WTC11 (cell line): Measurements from ENCODE around the gene GDAP2. TPM values are rescaled to one million over a fixed set of nuclear protein-coding genes. Genes with fewer than 3 reads are reported as not detected.

ENCODE experiments used
- ATAC-seq: fragments of 200-7000 bp; cut with Tn5 transposase; 2 replicates; pipeline ENCODE4 v1.10.0; 2021; ENCODE audit warnings: mild to moderate bottlenecking, moderate library complexity
- CTCF ChIA-PET: fragments of 300-600 bp; sonication (Branson Sonifier 250); formaldehyde crosslinking; loops from one replicate; lab custom pipeline; 2021; ENCODE audit warnings: antibody characterized with exemption; lab: Charles Lee
- POLR2A ChIA-PET: fragments of 350-600 bp; sonication (Branson Sonifier 250); formaldehyde crosslinking; loops from one replicate; lab custom pipeline; 2021; ENCODE audit warnings: antibody characterized with exemption; lab: Charles Lee
- DNase-seq: peaks from one replicate; pipeline ENCODE4 v3.0.0; 2021; ENCODE audit warnings: low spot score
- H3K27ac Mint-ChIP-seq: 2 replicates; pipeline ENCODE4 v1.8.0; 2021; ENCODE audit warnings: mixed read lengths
- H3K27me3 Mint-ChIP-seq: 2 replicates; pipeline ENCODE4 v1.8.0; 2021; ENCODE audit warnings: low read depth, mild to moderate bottlenecking, moderate library complexity, mixed read lengths
- H3K36me3 Mint-ChIP-seq: 2 replicates; pipeline ENCODE4 v1.8.0; 2021; ENCODE audit warnings: mixed read lengths
- H3K4me1 Mint-ChIP-seq: 2 replicates; pipeline ENCODE4 v1.8.0; 2022; ENCODE audit warnings: mixed read lengths
- H3K4me3 Mint-ChIP-seq: 2 replicates; pipeline ENCODE4 v1.8.0; 2021; ENCODE audit warnings: mild to moderate bottlenecking, moderate library complexity, mixed read lengths
- H3K9me3 Mint-ChIP-seq: 2 replicates; pipeline ENCODE4 v1.8.0; 2021; ENCODE audit warnings: mixed read lengths
- ATF2 ChIP-seq: sonication (generic); formaldehyde crosslinking; IDR thresholded peaks from 2 replicates; pipeline ENCODE4 v1.8.1; 2022; ENCODE audit warnings: low read depth, missing genetic modification reagents, borderline replicate concordance
- CBFB ChIP-seq: sonication (generic); formaldehyde crosslinking; IDR thresholded peaks from 2 replicates; pipeline ENCODE4 v1.8.1; 2022; ENCODE audit warnings: mild to moderate bottlenecking, low read depth, missing genetic modification reagents
- CTCF ChIP-seq: fragments of 200-600 bp; IDR thresholded peaks from 2 replicates; pipeline ENCODE4 v1.8.0; 2022; ENCODE audit warnings: antibody characterized with exemption
- ERG ChIP-seq: fragments of 250-450 bp; sonication (Bioruptor Pico); IDR thresholded peaks from 2 replicates; pipeline ENCODE4 v1.8.0; 2021; ENCODE audit warnings: mild to moderate bottlenecking
- GABPB1 ChIP-seq: sonication (generic); formaldehyde crosslinking; IDR thresholded peaks from 2 replicates; pipeline ENCODE4 v1.8.1; 2023; ENCODE audit warnings: mild to moderate bottlenecking, missing genetic modification reagents
- IRF1 ChIP-seq: sonication (generic); formaldehyde crosslinking; IDR thresholded peaks from 2 replicates; pipeline ENCODE4 v1.8.0; 2023; ENCODE audit warnings: missing genetic modification reagents
- PRRX2 ChIP-seq: fragments of 250-450 bp; sonication (Bioruptor Pico); IDR thresholded peaks from 2 replicates; pipeline ENCODE4 v1.8.0; 2021; ENCODE audit warnings: mild to moderate bottlenecking
- RELA ChIP-seq: sonication (generic); formaldehyde crosslinking; IDR thresholded peaks from 2 replicates; pipeline ENCODE4 v1.8.1; 2022; ENCODE audit warnings: missing genetic modification reagents, mild to moderate bottlenecking, borderline replicate concordance
- SMAD4 ChIP-seq: sonication (generic); formaldehyde crosslinking; IDR thresholded peaks from 2 replicates; pipeline ENCODE4 v1.8.0; 2022; ENCODE audit warnings: mild to moderate bottlenecking, missing genetic modification reagents
- TCF7 ChIP-seq: sonication (generic); formaldehyde crosslinking; IDR thresholded peaks from 2 replicates; pipeline ENCODE4 v1.8.0; 2022; ENCODE audit warnings: mild to moderate bottlenecking, low read depth, missing genetic modification reagents, moderate library complexity
- ZNF281 ChIP-seq: sonication (generic); formaldehyde crosslinking; IDR thresholded peaks from 2 replicates; pipeline ENCODE4 v1.8.0; 2023; ENCODE audit warnings: mild to moderate bottlenecking, missing genetic modification reagents
- ZNF423 ChIP-seq: fragments of 250-450 bp; sonication (Bioruptor Pico); IDR thresholded peaks from 2 replicates; pipeline ENCODE4 v2.1.2; 2022; ENCODE audit warnings: mild to moderate bottlenecking, moderate library complexity
- ZSCAN18 ChIP-seq: fragments of 250-450 bp; sonication (Bioruptor Pico); IDR thresholded peaks from 2 replicates; pipeline ENCODE4 v2.1.2; 2022; ENCODE audit warnings: mild to moderate bottlenecking, moderate library complexity
- total RNA-seq: library from RNA; stranded (reverse); gene quantifications from 3 replicates; pipeline ENCODE4 v1.2.3, GENCODE V29; 2021

GDAP2 gene
- total RNA-seq, 1 experiment from 2014 or later, result 22.4 TPM

- DNase-seq (no peak), ATAC-seq (no peak)
- TF ChIP-seq SMAD4 (CRISPR knock-in tag) (no peak), ERG (CRISPR knock-in tag) (no peak), RELA (no peak), ATF2 (CRISPR knock-in tag) (no peak), CBFB (CRISPR knock-in tag) (no peak), ZNF281 (no peak), PRRX2 (CRISPR knock-in tag) (no peak)
- no peaks in the 10 kb centered on the region; the same call in 1 of the 2 replicates for H3K27me3 Mint-ChIP-seq
- no peak overlapping the region for H3K27ac Mint-ChIP-seq
- H3K4me1 Mint-ChIP-seq, result 0 out of 2 replicates have a peak, but pooled peaks cover 4% of the 10 kb centered on the region
- ChIA-PET POLR2A (no interaction called here), CTCF (interaction anchor here (0.8 to 1.9 kb wide), 3 partner anchors 10 to 22 kb away, joined by 3 to 5 read pairs (median 5); no protein-coding TSS in a partner anchor)
- no peak overlapping the region for H3K4me3 Mint-ChIP-seq
- H3K9me3 Mint-ChIP-seq, result peaks cover 20% of the 10 kb centered on the region
- H3K36me3 Mint-ChIP-seq, result peaks cover 8% of the 10 kb centered on the region
Observed at GRCh38 chr1:117843791-117844190, 85.6 kb downstream of the GDAP2 start.

- peak; percentile 74 for TF ChIP-seq ZNF423 (CRISPR knock-in tag)
- TF ChIP-seq IRF1 (CRISPR knock-in tag), result no peak
- no peak for TF ChIP-seq ZSCAN18 (CRISPR knock-in tag)
- TF ChIP-seq GABPB1, result no peak
- TF ChIP-seq TCF7, result no peak
- TF ChIP-seq RELA, result no peak
- TF ChIP-seq CTCF, result peak; percentile 42; the same call in 1 of the 2 replicates
- no peak overlapping the region for H3K4me3 Mint-ChIP-seq
- ATAC-seq (peak; percentile 97), DNase-seq (peak; percentile 64)
- 0 out of 2 replicates have a peak, but pooled peaks cover 4% of the 10 kb centered on the region for H3K4me1 Mint-ChIP-seq
- H3K27ac Mint-ChIP-seq, result no peak overlapping the region
- POLR2A ChIA-PET, result no interaction called here
- no peaks in the 10 kb centered on the region; the same call in 1 of the 2 replicates for H3K27me3 Mint-ChIP-seq
- peaks cover 20% of the 10 kb centered on the region for H3K9me3 Mint-ChIP-seq
- H3K36me3 Mint-ChIP-seq, result peaks cover 8% of the 10 kb centered on the region
- CTCF ChIA-PET, result interaction anchor here (0.6 to 1.9 kb wide), 6 partner anchors 11 to 88 kb away, joined by 3 to 5 read pairs (median 3); no protein-coding TSS in a partner anchor
Observed at GRCh38 chr1:117842408-117843170, 86.8 kb downstream of the GDAP2 start.
